ENCODE results near the gene TPRG1.

The TPRG1 gene

DNA sequence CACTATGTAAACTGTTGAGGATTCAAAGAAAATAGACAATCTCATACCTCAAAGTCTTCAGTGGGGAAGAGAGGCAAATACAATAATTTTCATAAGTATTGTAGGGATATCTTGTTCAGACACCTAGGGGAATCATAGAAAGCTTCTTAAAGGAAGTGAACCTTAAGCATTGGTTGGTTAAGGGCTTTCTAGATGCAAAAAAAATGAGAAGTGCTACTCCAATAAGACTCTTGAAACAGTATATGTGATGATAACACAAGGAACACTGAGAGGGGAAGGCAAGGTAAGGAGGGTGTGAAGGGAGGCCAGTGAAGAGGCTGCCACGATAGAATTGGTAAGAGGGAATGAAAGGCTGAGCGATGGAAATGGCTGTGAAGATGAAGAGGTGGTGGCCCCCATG lies 104.1 kb downstream of the TPRG1 start:
- in situ Hi-C loops (cut with HindIII; ENCODE audit: low sequenced_read_pairs): no loop called here
- no peak overlapping the region for H3K4me3 ChIP-seq (ENCODE audit: low read depth, low read length)
- DNase-seq (ENCODE audit: low read depth): no peak
- TF ChIP-seq, protein P1, sequence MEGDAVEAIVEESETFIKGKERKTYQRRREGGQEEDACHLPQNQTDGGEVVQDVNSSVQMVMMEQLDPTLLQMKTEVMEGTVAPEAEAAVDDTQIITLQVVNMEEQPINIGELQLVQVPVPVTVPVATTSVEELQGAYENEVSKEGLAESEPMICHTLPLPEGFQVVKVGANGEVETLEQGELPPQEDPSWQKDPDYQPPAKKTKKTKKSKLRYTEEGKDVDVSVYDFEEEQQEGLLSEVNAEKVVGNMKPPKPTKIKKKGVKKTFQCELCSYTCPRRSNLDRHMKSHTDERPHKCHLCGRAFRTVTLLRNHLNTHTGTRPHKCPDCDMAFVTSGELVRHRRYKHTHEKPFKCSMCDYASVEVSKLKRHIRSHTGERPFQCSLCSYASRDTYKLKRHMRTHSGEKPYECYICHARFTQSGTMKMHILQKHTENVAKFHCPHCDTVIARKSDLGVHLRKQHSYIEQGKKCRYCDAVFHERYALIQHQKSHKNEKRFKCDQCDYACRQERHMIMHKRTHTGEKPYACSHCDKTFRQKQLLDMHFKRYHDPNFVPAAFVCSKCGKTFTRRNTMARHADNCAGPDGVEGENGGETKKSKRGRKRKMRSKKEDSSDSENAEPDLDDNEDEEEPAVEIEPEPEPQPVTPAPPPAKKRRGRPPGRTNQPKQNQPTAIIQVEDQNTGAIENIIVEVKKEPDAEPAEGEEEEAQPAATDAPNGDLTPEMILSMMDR (IDR thresholded peaks at IDR 0.05; ENCODE audit: low read depth, low read length, missing control alignments): no peak

DNA sequence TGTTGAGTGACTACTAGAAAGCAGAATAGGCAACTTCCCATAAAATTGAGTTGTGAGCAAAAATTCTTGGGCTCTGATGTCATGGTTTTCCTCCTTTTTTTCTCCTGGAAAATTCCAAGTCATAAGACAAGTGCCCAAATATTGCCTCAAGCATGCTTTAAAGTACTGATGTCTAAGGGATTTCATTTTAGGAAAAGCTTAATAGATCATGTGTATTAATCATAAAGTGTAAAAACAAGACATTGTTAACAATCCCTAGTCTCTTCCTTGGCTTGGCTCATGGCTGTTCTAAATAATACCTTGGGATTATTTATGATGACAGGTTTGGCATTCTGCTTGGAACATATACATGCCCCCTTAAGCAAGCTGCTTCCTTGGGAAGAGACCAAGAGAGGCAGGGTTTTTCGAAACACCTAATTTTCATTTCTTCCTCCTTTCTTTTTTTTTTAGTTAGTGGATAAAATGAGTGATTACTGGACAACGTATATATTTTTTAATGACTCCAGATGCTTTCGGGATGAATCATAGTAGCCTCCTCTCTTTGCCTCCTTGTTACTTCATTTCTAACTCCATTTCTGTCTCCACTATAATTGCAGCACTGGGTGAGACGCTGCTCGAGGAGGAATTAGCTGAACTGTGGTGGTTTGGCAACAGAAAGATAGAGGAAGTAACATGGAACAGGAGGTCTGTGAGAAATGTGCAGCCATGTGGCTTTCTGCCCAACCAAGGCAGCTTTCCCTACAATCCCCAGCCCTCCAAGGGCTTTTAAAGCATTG lies 104.9 kb downstream of the TPRG1 start:
- no peak overlapping the region for H3K4me3 ChIP-seq (ENCODE audit: low read depth, low read length)
- TF ChIP-seq, protein P1 (IDR thresholded peaks at IDR 0.05; ENCODE audit: low read depth, low read length, missing control alignments): no peak
- in situ Hi-C loops (cut with HindIII; ENCODE audit: low sequenced_read_pairs): no loop called here
- peak; percentile 92 for DNase-seq (ENCODE audit: low read depth)

DNA sequence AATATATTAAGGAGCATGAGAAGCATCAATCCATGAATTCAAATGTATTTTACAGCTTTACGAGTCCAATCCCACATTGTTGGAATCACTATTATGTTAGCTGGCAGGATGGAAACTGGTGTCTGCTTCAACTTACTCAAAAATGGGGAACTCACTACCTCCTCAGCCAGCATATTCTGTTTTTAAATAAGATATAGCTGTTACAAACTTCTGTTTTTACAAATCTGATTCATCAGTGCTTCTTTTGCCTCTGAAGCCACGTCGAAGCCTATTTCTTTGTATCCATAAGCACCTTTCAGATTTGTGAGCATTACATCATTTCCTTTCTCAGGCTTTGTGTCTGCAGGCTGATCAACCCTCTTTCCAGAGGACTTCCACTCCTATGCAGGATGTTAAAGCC lies 105.9 kb downstream of the TPRG1 start:
- no peak for DNase-seq (ENCODE audit: low read depth)
- TF ChIP-seq, protein P1 (IDR thresholded peaks at IDR 0.05; ENCODE audit: low read depth, low read length, missing control alignments): no peak

DNA sequence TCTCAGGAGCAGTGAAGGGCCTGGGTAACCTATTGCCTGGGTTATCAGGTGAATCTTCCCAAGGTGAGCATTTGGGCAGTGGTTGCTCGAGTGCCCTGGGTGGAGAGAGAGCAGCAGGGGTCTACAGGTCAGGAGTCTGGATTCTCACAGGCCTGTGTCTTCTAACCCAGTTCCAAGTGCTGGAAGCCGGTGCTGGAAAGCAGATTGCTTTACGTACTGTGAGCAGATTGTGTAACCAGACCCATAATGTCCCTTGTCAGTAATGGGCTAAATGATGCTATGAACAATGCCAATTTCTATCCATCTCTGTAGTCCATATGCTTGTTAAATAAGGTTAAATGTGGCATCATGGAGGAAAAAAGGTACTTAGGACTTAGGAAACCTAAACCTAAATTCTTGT lies 106.5 kb downstream of the TPRG1 start:
- TF ChIP-seq, protein P1 (IDR thresholded peaks at IDR 0.05; ENCODE audit: low read depth, low read length, missing control alignments): no peak
- no peak for DNase-seq (ENCODE audit: low read depth)
- no peak overlapping the region for H3K4me3 ChIP-seq (ENCODE audit: low read depth, low read length)
- in situ Hi-C loops (cut with HindIII; ENCODE audit: low sequenced_read_pairs): no loop called here

More for the DNA sequence above, 105.9 kb downstream of the TPRG1 start:
- in situ Hi-C loops (cut with HindIII; ENCODE audit: low sequenced_read_pairs): no loop called here
- H3K4me3 ChIP-seq (ENCODE audit: low read depth, low read length): no peak overlapping the region

DNA sequence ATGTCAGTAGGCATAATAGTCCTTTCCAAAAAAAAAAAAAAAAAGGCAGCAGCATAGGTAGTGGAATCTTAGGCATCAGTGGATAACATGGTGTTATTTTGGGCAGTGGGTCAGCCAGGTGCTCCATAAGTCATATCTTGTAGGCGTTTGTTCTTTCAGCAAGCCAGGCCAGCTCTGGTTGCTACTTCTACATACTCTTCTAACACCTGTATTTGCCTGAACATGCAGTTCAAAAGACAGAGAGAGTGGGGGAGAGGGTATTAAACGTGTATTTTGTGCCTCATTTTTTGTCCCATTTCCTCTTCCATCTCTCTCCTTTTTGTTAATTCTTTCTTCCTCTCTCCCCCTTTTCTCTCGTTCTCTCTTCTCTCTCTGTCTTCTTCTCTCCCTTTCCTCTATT lies 110.4 kb downstream of the TPRG1 start:
- TF ChIP-seq, protein P1 (IDR thresholded peaks at IDR 0.05; ENCODE audit: low read depth, low read length, missing control alignments): no peak
- no peak overlapping the region for H3K4me3 ChIP-seq (ENCODE audit: low read depth, low read length)
- DNase-seq (ENCODE audit: low read depth): no peak
- in situ Hi-C loops (cut with HindIII; ENCODE audit: low sequenced_read_pairs): loop anchor here (5.0 kb wide), 1 partner anchor 675 kb away; no protein-coding TSS in a partner anchor

DNA sequence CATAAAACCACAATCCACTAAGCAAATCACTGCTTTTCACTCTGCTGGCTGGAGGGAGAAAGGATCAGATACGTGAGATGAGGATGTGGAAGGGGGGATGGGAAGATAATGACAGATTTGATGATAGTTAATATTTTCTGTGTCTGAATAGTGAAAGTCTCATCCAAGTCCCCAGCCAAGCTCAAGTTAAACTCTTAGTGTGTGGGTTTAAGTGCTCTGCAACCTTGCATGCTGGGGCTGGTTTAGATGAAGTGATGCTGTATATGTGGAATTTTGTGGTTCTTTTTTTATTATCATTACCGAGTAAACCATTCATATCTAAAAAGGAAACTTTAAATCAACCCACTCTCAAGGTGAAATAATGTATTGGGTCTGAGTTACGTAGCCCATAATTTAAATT lies 111.0 kb downstream of the TPRG1 start:
- DNase-seq (ENCODE audit: low read depth): no peak
- TF ChIP-seq, protein P1 (IDR thresholded peaks at IDR 0.05; ENCODE audit: low read depth, low read length, missing control alignments): no peak
- H3K4me3 ChIP-seq (ENCODE audit: low read depth, low read length): no peak overlapping the region
- in situ Hi-C loops (cut with HindIII; ENCODE audit: low sequenced_read_pairs): loop anchor here (5.0 kb wide), 1 partner anchor 675 kb away; no protein-coding TSS in a partner anchor
